ENCODE results near the gene PLXNA2. TPM values are rescaled to one million over a fixed set of nuclear protein-coding genes. Genes with fewer than 3 reads are reported as not detected.

The PLXNA2 gene
- total and polyA plus RNA-seq, 2 donors (not counting 1 experiment from before 2014, with no cell fraction given) = 0.31 to 1.2 TPM

- no peak overlapping the region for H3K4me3 Mint-ChIP-seq
- no peaks in the 10 kb centered on the region for H3K9me3 ChIP-seq (ENCODE audit: control extremely low read depth in 1 of 3, control insufficient read depth in 2 of 3, insufficient read depth in 1 of 3, low read length in 2 of 3)
- no peak for TF ChIP-seq CTCF (IDR thresholded peaks at IDR 0.05)
- no peak for TF ChIP-seq EZH2 (IDR thresholded peaks at IDR 0.05; ENCODE audit: borderline replicate concordance, insufficient read depth, low read depth, low read length, poor library complexity, severe bottlenecking)
- H3K4me1 Mint-ChIP-seq = no peaks in the 10 kb centered on the region
- H3K36me3 ChIP-seq (replicated peaks in 1 of 2; ENCODE audit: control extremely low read depth in 1 of 2, control insufficient read depth in 1 of 2, extremely low read depth in 1 of 2, insufficient read depth in 2 of 2, low read length in 1 of 2) = no peaks in the 10 kb centered on the region
- H3K27ac ChIP-seq (ENCODE audit: low read length in 2 of 2) = no peak overlapping the region
- ChIA-PET CTCF (no interaction called here), POLR2A (no interaction called here)
- WGBS (ENCODE audit: insufficient coverage) = 90% methylated on average over 10 of the region's 17 CpGs
- no peaks in the 10 kb centered on the region for H4K20me1 ChIP-seq (ENCODE audit: control insufficient read depth, insufficient read depth, low read length, poor library complexity, severe bottlenecking)
- H3K79me2 ChIP-seq (ENCODE audit: control insufficient read depth, insufficient read depth, low read length) = no peaks in the 10 kb centered on the region
- DNase-seq = no peak
- no peak overlapping the region for H3K4me3 ChIP-seq (ENCODE audit: control extremely low read depth in 1 of 5, extremely low read depth in 1 of 5, insufficient read depth in 1 of 5, low read depth in 2 of 5, low read length in 4 of 5)
- H3K4me1 ChIP-seq (ENCODE audit: control insufficient read depth in 2 of 2, insufficient read depth in 2 of 2, low read length in 2 of 2) = no peaks in the 10 kb centered on the region
- no peaks in the 10 kb centered on the region for H3K9me3 Mint-ChIP-seq (ENCODE audit: insufficient read depth)
- ATAC-seq (ENCODE audit: low read depth) = no peak
- no peak overlapping the region for H3K9ac ChIP-seq (ENCODE audit: low read length)
- no peak overlapping the region for H2AFZ ChIP-seq (ENCODE audit: insufficient read depth, low read depth, low read length, poor library complexity, severe bottlenecking)
- peaks cover 24% of the 10 kb centered on the region for H3K27me3 Mint-ChIP-seq
- H3K27me3 ChIP-seq (replicated peaks in 1 of 4; ENCODE audit: control extremely low read depth in 1 of 4, control insufficient read depth in 3 of 4, insufficient read depth in 4 of 4, low read length in 3 of 4) = no peaks in the 10 kb centered on the region
- intact Hi-C loops (cut with micrococcal nuclease) = no loop called here
- no peak overlapping the region for H3K27ac Mint-ChIP-seq
- H3K4me2 ChIP-seq (replicated peaks; ENCODE audit: low read depth, low read length, poor library complexity, severe bottlenecking) = no peak overlapping the region
These were observed 183.8 kb downstream of the PLXNA2 start for GRCh38 chr1:208060215-208060869.

GRCh38 chr1:208059409-208060001 lies 184.7 kb downstream of the PLXNA2 start:
- Histone ChIP-seq H3K4me3 (ENCODE audit: control extremely low read depth in 1 of 5, extremely low read depth in 1 of 5, insufficient read depth in 1 of 5, low read depth in 2 of 5, low read length in 4 of 5) (no peak overlapping the region), H3K9ac (ENCODE audit: low read length) (no peak overlapping the region), H4K20me1 (ENCODE audit: control insufficient read depth, insufficient read depth, low read length, poor library complexity, severe bottlenecking) (no peaks in the 10 kb centered on the region), H3K4me2 (replicated peaks; ENCODE audit: low read depth, low read length, poor library complexity, severe bottlenecking) (no peak overlapping the region), H3K9me3 (ENCODE audit: control extremely low read depth in 1 of 3, control insufficient read depth in 2 of 3, insufficient read depth in 1 of 3, low read length in 2 of 3) (no peaks in the 10 kb centered on the region), H3K27ac (ENCODE audit: low read length in 2 of 2) (no peak overlapping the region), H2AFZ (ENCODE audit: insufficient read depth, low read depth, low read length, poor library complexity, severe bottlenecking) (no peak overlapping the region), H3K4me1 (ENCODE audit: control insufficient read depth in 2 of 2, insufficient read depth in 2 of 2, low read length in 2 of 2) (no peaks in the 10 kb centered on the region), H3K27me3 (replicated peaks in 1 of 4; ENCODE audit: control extremely low read depth in 1 of 4, control insufficient read depth in 3 of 4, insufficient read depth in 4 of 4, low read length in 3 of 4) (no peaks in the 10 kb centered on the region), H3K79me2 (ENCODE audit: control insufficient read depth, insufficient read depth, low read length) (no peaks in the 10 kb centered on the region), H3K36me3 (replicated peaks in 1 of 2; ENCODE audit: control extremely low read depth in 1 of 2, control insufficient read depth in 1 of 2, extremely low read depth in 1 of 2, insufficient read depth in 2 of 2, low read length in 1 of 2) (no peaks in the 10 kb centered on the region)
- DNase-seq (no peak), ATAC-seq (ENCODE audit: low read depth) (no peak)
- CTCF ChIA-PET = no interaction called here
- TF ChIP-seq CTCF (IDR thresholded peaks at IDR 0.05) (no peak), EZH2 (IDR thresholded peaks at IDR 0.05; ENCODE audit: borderline replicate concordance, insufficient read depth, low read depth, low read length, poor library complexity, severe bottlenecking) (no peak)
- H3K4me1 Mint-ChIP-seq = no peaks in the 10 kb centered on the region
- no peak overlapping the region for H3K27ac Mint-ChIP-seq
- POLR2A ChIA-PET = no interaction called here
- intact Hi-C loops (cut with micrococcal nuclease) = no loop called here
- H3K27me3 Mint-ChIP-seq = peaks cover 31% of the 10 kb centered on the region
- H3K4me3 Mint-ChIP-seq = no peak overlapping the region
- no peaks in the 10 kb centered on the region for H3K9me3 Mint-ChIP-seq (ENCODE audit: insufficient read depth)
- 100% methylated on average over 3 of the region's 6 CpGs for WGBS (ENCODE audit: insufficient coverage)
